ENCODE results near the gene MITF.
"Not testable (repeated sequence)": the region's sequence is repeated elsewhere in the genome, so short reads cannot be mapped to it uniquely, and the experiment has no call there.

Gene MITF

DNA sequence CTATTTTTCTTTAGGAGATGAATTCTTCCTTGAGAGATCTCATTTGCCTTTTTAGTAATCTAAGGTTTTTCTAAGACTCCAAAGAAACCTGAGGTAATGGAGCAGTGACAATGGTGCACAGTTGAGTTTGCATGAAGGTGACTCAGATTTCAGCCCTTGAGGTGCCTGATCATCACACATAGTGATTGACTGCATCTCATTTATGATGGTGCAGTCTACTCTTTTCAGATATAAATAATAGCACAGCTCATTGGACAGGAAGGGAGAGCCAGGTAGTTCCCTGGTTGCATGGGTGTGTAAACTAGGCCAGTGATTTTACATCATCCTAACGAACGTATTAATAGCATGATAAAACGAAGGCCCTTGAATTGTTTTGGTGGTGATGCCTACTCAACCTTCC, 174.2 kb downstream of the MITF start:
- no peaks in the 10 kb centered on the region for H3K27me3 ChIP-seq (ENCODE audit: control insufficient read depth in 1 of 2, insufficient read depth in 1 of 2, low read length in 2 of 2)
- H3K4ac ChIP-seq (ENCODE audit: low read depth in 1 of 2, low read length in 2 of 2) = no peak overlapping the region

DNA sequence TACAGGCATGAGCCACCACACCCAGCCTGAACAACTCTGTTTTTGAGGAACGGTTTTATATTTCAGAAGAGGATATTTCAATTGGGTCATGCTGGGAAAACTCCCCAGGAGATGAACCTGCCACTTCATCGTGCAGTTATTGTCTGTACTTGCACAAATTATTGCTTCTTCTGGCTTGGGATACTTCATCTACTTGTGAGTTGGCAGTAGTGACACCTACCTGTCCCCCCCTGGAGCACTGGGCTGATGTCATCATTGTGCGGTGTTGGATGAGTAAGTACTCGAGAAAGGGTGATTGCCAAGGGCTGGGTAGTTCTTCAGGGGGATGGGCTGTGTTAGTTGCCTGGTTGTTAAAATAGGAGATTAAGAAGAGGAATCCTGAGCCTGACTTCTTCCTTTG, 175.1 kb downstream of the MITF start:
- Histone ChIP-seq H4K91ac (ENCODE audit: low read length) (no peak overlapping the region), H3K4me2 (ENCODE audit: low read length, poor library complexity, severe bottlenecking) (no peak overlapping the region), H2AK5ac (ENCODE audit: low read length, severe bottlenecking) (no peak overlapping the region), H4K8ac (ENCODE audit: low read length) (no peak overlapping the region), H3K23ac (ENCODE audit: low read length in 2 of 2) (no peak overlapping the region), H2BK15ac (ENCODE audit: low read depth, poor library complexity, severe bottlenecking) (no peak overlapping the region), H3K79me1 (replicated peaks; ENCODE audit: low read length, poor library complexity, severe bottlenecking) (peaks cover 30% of the 10 kb centered on the region), H3K14ac (ENCODE audit: low read length in 2 of 2) (no peak overlapping the region), H2AFZ (ENCODE audit: low read depth, low read length) (no peak overlapping the region), H3K9ac (ENCODE audit: low read length) (no peak overlapping the region), H2BK5ac (ENCODE audit: low read depth, low read length, poor library complexity, severe bottlenecking) (no peak overlapping the region), H3K9me3 (ENCODE audit: control insufficient read depth, low read length) (peaks cover 4% of the 10 kb centered on the region), H3K27ac (ENCODE audit: low read length, poor library complexity, severe bottlenecking) (no peak overlapping the region), H2BK120ac (ENCODE audit: low read depth, low read length) (no peak overlapping the region), H2BK12ac (ENCODE audit: low read length in 2 of 2) (no peak overlapping the region), H3K4me3 (ENCODE audit: insufficient read depth in 1 of 2, low read depth in 1 of 2, low read length in 2 of 2) (no peak overlapping the region), H3K18ac (ENCODE audit: low read depth in 1 of 2, low read length in 2 of 2) (no peak overlapping the region), H3K36me3 (ENCODE audit: control insufficient read depth in 1 of 2, insufficient read depth in 2 of 2, low read depth in 1 of 2, low read length in 2 of 2) (peaks cover 0 to 13% of the 10 kb centered on the region in 2 experiments), H3K4ac (ENCODE audit: low read depth in 1 of 2, low read length in 2 of 2) (no peak overlapping the region), H3K27me3 (ENCODE audit: control insufficient read depth in 1 of 2, insufficient read depth in 1 of 2, low read length in 2 of 2) (no peaks in the 10 kb centered on the region), H3K4me1 (ENCODE audit: control insufficient read depth, insufficient read depth, low read depth, low read length) (peaks cover 2% of the 10 kb centered on the region)
- WGBS = 100% methylated on average over 4 of the region's 4 CpGs
- no peak for DNase-seq

More for the DNA sequence above, 174.2 kb downstream of the MITF start:
- no peak overlapping the region for H2AFZ ChIP-seq (ENCODE audit: low read depth, low read length)
- H2BK12ac ChIP-seq (ENCODE audit: low read length in 2 of 2) = no peak overlapping the region
- no peak overlapping the region for H3K23ac ChIP-seq (ENCODE audit: low read length in 2 of 2)
- H3K4me2 ChIP-seq (ENCODE audit: low read length, poor library complexity, severe bottlenecking) = no peak overlapping the region
- peaks cover 0 to 13% of the 10 kb centered on the region in 2 experiments for H3K36me3 ChIP-seq (ENCODE audit: control insufficient read depth in 1 of 2, insufficient read depth in 2 of 2, low read depth in 1 of 2, low read length in 2 of 2)
- no peak overlapping the region for H3K14ac ChIP-seq (ENCODE audit: low read length in 2 of 2)
- WGBS = 100% methylated on average over 1 of the region's 3 CpGs
- H3K4me3 ChIP-seq (ENCODE audit: insufficient read depth in 1 of 2, low read depth in 1 of 2, low read length in 2 of 2) = no peak overlapping the region
- H2AK5ac ChIP-seq (ENCODE audit: low read length, severe bottlenecking) = no peak overlapping the region
- H4K8ac ChIP-seq (ENCODE audit: low read length) = no peak overlapping the region
- H2BK120ac ChIP-seq (ENCODE audit: low read depth, low read length) = no peak overlapping the region
- H3K18ac ChIP-seq (ENCODE audit: low read depth in 1 of 2, low read length in 2 of 2) = no peak overlapping the region
- DNase-seq = no peak
- H3K9ac ChIP-seq (ENCODE audit: low read length) = no peak overlapping the region
- H4K91ac ChIP-seq (ENCODE audit: low read length) = no peak overlapping the region
- peaks cover 2% of the 10 kb centered on the region for H3K4me1 ChIP-seq (ENCODE audit: control insufficient read depth, insufficient read depth, low read depth, low read length)
- H3K27ac ChIP-seq (ENCODE audit: low read length, poor library complexity, severe bottlenecking) = no peak overlapping the region
- H3K79me1 ChIP-seq (replicated peaks; ENCODE audit: low read length, poor library complexity, severe bottlenecking) = peaks cover 35% of the 10 kb centered on the region
- H3K9me3 ChIP-seq (ENCODE audit: control insufficient read depth, low read length) = peaks cover 4% of the 10 kb centered on the region
- H2BK15ac ChIP-seq (ENCODE audit: low read depth, poor library complexity, severe bottlenecking) = no peak overlapping the region
- no peak overlapping the region for H2BK5ac ChIP-seq (ENCODE audit: low read depth, low read length, poor library complexity, severe bottlenecking)

DNA sequence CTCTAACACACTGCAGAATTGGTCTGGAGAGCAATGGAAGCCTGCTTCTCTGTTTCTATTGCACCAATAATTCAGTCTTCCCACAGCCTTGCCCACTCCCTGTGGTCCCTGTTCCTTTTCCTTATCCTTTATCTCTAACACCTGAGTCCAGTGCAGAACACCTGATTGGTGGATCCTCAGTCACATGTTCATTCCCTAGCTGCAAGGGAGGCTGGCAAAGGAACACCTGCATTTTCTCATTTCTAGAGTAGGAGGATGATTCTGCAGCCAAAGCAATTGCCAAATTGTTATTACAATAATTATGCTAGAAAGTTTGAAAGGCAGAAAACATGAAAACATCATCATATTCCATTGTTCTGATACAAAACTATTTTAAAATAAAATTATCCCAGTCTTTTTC, 176.5 kb downstream of the MITF start:
- Histone ChIP-seq H3K27ac (ENCODE audit: low read length, poor library complexity, severe bottlenecking) (no peak overlapping the region), H2BK15ac (ENCODE audit: low read depth, poor library complexity, severe bottlenecking) (no peak overlapping the region), H3K4me1 (ENCODE audit: control insufficient read depth, insufficient read depth, low read depth, low read length) (peaks cover 2% of the 10 kb centered on the region), H4K91ac (ENCODE audit: low read length) (no peak overlapping the region), H2BK5ac (ENCODE audit: low read depth, low read length, poor library complexity, severe bottlenecking) (no peak overlapping the region), H3K36me3 (ENCODE audit: control insufficient read depth in 1 of 2, insufficient read depth in 2 of 2, low read depth in 1 of 2, low read length in 2 of 2) (peaks cover 0 to 5% of the 10 kb centered on the region in 2 experiments), H2AFZ (ENCODE audit: low read depth, low read length) (no peak overlapping the region), H2BK12ac (ENCODE audit: low read length in 2 of 2) (no peak overlapping the region), H3K9ac (ENCODE audit: low read length) (no peak overlapping the region), H3K9me3 (ENCODE audit: control insufficient read depth, low read length) (peaks cover 4% of the 10 kb centered on the region), H3K18ac (ENCODE audit: low read depth in 1 of 2, low read length in 2 of 2) (no peak overlapping the region), H3K79me1 (replicated peaks; ENCODE audit: low read length, poor library complexity, severe bottlenecking) (peaks cover 25% of the 10 kb centered on the region), H2AK5ac (ENCODE audit: low read length, severe bottlenecking) (no peak overlapping the region), H2BK120ac (ENCODE audit: low read depth, low read length) (no peak overlapping the region), H4K8ac (ENCODE audit: low read length) (no peak overlapping the region), H3K23ac (ENCODE audit: low read length in 2 of 2) (no peak overlapping the region), H3K4me2 (ENCODE audit: low read length, poor library complexity, severe bottlenecking) (no peak overlapping the region), H3K4ac (ENCODE audit: low read depth in 1 of 2, low read length in 2 of 2) (no peak overlapping the region), H3K14ac (ENCODE audit: low read length in 2 of 2) (no peak overlapping the region), H3K27me3 (ENCODE audit: control insufficient read depth in 1 of 2, insufficient read depth in 1 of 2, low read length in 2 of 2) (no peaks in the 10 kb centered on the region), H3K4me3 (ENCODE audit: insufficient read depth in 1 of 2, low read depth in 1 of 2, low read length in 2 of 2) (no peak overlapping the region)
- DNase-seq = no peak

DNA sequence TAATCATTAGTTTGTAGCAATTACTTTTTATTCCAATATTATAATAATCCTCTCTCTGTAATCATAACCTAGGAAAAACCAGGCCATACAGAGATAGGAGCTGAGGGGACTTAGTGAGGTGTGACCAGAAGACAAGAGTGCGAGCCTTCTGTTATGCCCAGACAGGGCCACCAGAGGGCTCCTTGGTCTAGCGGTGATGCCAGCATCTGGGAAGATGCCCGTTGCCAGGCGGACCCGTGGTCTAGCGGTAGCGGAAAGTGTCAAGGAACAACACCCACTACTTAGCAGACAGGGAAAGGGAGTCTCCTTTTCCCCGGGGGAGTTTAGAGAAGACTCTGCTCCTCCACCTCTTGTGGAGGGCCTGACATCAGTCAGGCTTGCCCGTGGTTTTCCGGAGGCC, 180.7 kb downstream of the MITF start:
- 50% methylated on average over 10 of the region's 10 CpGs for WGBS
- not testable (repeated sequence) for H2AK5ac ChIP-seq (ENCODE audit: low read length, severe bottlenecking); H4K91ac ChIP-seq (ENCODE audit: low read length); H3K27me3 ChIP-seq (ENCODE audit: control insufficient read depth in 1 of 2, insufficient read depth in 1 of 2, low read length in 2 of 2); H2BK120ac ChIP-seq (ENCODE audit: low read depth, low read length); H3K27ac ChIP-seq (ENCODE audit: low read length, poor library complexity, severe bottlenecking); H3K18ac ChIP-seq (ENCODE audit: low read depth in 1 of 2, low read length in 2 of 2); H3K9ac ChIP-seq (ENCODE audit: low read length); H3K4me2 ChIP-seq (ENCODE audit: low read length, poor library complexity, severe bottlenecking); H3K36me3 ChIP-seq (ENCODE audit: control insufficient read depth in 1 of 2, insufficient read depth in 2 of 2, low read depth in 1 of 2, low read length in 2 of 2); H3K9me3 ChIP-seq (ENCODE audit: control insufficient read depth, low read length); H2BK5ac ChIP-seq (ENCODE audit: low read depth, low read length, poor library complexity, severe bottlenecking); DNase-seq; H3K4me1 ChIP-seq (ENCODE audit: control insufficient read depth, insufficient read depth, low read depth, low read length); H2BK15ac ChIP-seq (ENCODE audit: low read depth, poor library complexity, severe bottlenecking); H3K4ac ChIP-seq (ENCODE audit: low read depth in 1 of 2, low read length in 2 of 2); H3K14ac ChIP-seq (ENCODE audit: low read length in 2 of 2); H4K8ac ChIP-seq (ENCODE audit: low read length); H3K23ac ChIP-seq (ENCODE audit: low read length in 2 of 2); H2BK12ac ChIP-seq (ENCODE audit: low read length in 2 of 2); H2AFZ ChIP-seq (ENCODE audit: low read depth, low read length); H3K4me3 ChIP-seq (ENCODE audit: insufficient read depth in 1 of 2, low read depth in 1 of 2, low read length in 2 of 2)
- H3K79me1 ChIP-seq (replicated peaks; ENCODE audit: low read length, poor library complexity, severe bottlenecking) = peaks cover 20% of the 10 kb centered on the region
